Measurements from ENCODE around the gene GMDS.

- TF ChIP-seq CTCF (conservative IDR thresholded peaks at IDR 0.05 in 1 of 2, IDR thresholded peaks at IDR 0.05 in 1 of 2; ENCODE audit: extremely low read depth in 1 of 2, insufficient read depth in 1 of 2, low read depth in 1 of 2, low read length in 2 of 2) (no peak), EZH2 (IDR thresholded peaks at IDR 0.05; ENCODE audit: borderline replicate concordance, low read length) (no peak)
These were observed 338.8 kb downstream of the GMDS start for GRCh38 chr6:1906609-1907008.
